GM21717 (cell line): Measurements from ENCODE around the gene MYH6.
"Not testable (repeated sequence)": the region's sequence is repeated elsewhere in the genome, so short reads cannot be mapped to it uniquely, and the experiment has no call there.

Experiments
- ATAC-seq: cut with Tn5 transposase; IDR thresholded peaks from one replicate; pipeline ENCODE4 v1.9.1; 2021; ENCODE audit warnings: mild to moderate bottlenecking, moderate library complexity; ENCODE audit not compliant: unreplicated experiment

MYH6 gene

DNA sequence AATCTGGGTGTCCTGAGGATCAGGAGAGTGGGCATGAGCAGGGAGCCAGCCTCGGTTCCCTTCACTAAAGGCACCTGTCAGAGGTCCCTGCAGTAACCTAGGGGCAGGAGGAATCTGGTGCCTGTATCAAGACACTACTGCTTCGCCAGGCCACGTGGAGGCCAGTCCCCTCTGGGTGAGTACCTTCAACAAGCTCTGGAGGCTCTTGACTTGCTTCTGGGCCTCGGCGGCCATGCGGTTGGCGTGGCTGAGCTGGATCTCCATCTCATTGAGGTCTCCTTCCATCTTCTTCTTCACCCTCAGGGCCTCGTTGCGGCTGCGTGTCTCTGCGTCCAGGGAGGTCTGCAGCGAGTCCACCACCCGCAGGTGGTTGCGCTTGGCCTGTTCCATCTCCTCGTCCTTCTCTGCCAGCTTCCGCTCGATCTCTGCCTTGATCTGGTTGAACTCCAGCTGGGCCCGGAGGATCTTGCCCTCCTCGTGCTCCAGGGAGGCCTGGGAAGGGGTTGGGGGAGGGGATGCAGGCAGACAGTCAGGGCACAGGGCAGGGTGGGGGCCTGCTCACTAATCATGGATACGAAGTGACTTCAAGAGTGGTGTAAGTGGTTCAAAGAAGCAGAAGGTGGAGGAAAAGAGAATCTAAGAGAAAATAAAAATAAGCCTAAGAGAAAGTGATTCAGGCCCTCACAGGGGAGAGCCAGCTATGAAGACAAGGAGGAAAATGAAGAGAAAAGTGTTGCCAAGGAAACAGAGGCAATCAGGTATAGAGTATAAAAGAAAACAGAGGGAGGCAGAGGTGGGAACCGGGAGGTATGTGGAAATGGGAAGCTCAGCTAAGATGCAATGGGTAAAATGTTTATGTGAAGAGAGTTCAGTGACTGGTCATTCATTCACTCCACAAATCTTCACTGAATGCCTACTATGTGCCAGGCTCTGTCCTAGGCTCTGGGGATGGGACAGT is 8.0 kb upstream of the MYH6 start:
- no peak for ATAC-seq

GRCh38 chr14:23414906-23415820 is 7.1 kb upstream of the MYH6 start:
- no peak for ATAC-seq

DNA sequence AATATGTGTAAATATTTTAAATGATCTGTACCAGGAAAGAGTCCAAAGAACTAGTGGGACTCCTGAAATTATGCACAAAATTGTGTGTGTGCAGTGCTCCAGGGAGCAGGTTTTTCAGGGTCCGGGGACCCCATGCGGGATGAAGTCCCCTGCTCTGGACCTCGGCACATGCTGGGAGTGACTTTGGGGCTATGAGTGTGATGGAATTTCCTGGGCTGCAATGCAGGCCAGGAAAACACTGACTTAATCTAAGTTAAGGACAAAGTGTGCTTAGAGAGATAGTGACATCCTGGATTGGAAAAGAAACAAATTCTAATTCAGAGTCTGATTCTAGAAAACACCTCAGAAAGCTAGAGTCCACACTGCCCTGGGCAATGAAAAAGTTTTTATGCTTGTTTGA is 6.2 kb upstream of the MYH6 start:
- no peak for ATAC-seq

DNA sequence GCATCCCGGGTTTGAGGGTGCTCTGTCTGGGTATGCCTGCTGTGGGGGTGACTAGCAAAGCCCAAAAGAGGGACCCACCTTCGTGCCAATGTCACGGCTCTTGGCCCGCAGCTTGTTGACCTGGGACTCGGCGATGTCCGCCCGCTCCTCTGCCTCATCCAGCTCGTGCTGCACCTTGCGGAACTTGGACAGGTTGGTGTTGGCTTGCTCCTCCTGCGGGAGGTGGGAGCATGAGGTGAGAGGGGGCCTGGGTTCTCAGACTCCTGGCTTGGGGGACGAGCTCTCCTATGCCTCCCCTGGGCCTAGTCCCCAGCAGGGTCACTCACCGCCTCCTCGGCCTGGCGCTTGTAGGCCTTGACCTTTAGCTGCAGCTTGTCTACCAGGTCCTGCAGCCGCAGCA is 5.6 kb upstream of the MYH6 start:
- ATAC-seq = no peak

DNA sequence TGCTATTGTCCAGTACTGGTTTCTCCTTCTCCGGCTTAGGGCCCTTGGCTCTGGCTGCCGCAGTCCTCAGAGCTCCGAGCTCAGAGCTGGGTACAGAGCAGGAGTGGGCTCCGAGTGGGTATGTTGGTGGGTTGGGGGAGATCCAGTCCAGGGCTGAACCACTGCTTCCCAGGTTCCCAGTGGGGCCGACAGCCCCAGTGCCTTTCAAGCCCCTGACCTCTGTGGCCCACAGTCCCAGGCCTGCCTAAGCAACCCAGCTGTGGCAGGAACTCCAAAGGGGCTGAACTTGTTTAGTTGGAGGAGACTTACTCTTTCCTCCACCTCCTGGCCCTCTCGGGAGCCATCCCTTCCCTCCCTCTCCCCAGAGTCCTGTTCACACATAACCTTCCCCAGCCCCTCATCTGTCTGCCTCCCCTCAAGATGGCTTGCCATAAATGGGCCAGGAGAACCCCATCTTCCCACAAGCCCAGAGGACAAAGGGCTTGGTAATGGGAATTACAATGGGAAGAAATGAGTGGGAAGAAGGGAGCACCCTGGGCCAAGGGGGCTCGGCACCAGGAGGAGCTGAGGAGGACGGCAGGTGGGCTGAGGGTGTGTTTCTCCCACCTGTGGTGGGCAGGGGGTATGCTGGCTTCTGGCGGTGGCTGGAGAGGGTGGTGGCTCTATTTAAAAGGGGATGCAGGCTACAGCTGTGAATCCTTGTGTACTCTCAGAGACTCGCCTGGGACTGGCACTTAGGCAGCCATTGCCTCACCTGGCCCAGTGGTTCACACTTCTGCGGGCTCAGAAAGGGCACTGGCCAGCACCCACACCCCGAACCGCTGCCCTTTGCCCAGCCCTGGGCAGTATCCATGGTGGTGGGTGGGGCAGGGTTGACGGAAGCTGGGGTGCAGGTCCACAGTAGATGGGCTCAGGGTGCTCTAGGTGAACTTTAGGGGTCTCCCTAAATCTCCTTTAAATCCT is 3.8 kb upstream of the MYH6 start:
- no peak for ATAC-seq

- ATAC-seq = no peak
Measured at GRCh38 chr14:23409966-23410635, 2.0 kb upstream of the MYH6 start.

- no peak for ATAC-seq
Measured at GRCh38 chr14:23409475-23409874, 1.4 kb upstream of the MYH6 start.

DNA sequence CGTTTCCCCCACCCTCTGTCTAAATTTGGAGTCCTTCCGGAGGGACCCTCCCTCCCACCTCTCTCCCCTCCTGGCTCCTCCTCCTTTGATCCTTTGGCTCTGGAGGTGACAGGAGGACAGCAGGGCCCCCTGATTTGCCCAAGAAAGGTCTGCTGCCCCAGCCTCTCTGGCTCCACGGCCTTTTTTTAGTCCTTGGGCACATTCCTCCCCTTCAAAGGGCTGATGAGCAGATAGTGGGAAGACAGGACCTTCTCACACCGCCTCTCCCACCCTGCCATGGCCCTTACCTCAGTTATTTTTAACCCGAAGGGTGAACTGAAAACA is 196 bp upstream of the MYH6 start:
- no peak for ATAC-seq

DNA sequence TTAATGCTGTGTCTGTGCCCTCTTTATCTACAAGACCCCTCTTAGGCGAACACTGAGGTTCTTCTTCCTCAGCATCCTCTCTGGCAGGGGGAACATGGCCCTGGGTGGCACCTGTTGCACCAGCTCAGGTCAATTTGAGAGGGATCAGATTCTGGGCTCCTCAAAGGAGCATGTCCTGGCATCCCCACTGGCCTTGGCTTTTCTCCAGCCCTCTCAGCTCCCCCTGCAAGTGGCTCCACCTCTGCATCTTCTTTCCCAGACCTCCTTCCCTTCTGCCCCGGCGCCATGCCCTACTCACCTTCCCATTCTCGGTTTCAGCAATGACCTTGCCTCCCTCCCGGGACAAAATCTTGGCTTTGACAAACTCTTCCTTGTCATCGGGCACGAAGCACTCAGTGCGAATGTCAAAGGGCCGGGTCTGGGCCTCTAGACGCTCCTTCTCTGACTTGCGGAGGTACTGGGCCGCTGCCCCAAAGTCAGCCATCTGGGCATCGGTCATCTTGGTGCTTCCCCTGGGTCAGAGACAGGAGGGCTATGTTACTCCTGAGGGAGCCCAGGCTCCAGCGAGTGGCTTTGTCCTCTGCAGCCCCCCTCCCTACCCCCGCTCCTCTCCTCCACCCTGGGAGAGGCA is 1.2 kb downstream of the MYH6 start:
- no peak for ATAC-seq

DNA sequence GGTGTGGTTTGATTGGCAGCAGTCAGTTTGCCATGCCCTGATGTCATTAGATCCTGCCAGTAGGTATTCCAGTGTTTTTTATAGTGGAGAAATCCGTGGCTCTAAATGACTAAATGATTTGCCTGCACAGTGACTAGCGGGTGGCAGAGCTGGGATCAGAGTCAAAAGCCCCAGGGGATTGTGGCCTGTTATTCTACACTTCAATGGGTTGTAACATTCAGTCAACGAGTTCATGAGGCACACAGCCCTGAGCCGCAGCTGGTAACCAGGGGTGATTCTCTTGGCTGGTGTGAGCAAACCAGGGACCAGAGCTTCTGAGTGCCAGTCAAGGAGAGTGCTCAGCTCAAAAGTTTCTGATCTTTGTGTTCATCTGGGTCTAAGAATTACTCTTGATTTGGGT is 1.8 kb downstream of the MYH6 start:
- no peak for ATAC-seq

DNA sequence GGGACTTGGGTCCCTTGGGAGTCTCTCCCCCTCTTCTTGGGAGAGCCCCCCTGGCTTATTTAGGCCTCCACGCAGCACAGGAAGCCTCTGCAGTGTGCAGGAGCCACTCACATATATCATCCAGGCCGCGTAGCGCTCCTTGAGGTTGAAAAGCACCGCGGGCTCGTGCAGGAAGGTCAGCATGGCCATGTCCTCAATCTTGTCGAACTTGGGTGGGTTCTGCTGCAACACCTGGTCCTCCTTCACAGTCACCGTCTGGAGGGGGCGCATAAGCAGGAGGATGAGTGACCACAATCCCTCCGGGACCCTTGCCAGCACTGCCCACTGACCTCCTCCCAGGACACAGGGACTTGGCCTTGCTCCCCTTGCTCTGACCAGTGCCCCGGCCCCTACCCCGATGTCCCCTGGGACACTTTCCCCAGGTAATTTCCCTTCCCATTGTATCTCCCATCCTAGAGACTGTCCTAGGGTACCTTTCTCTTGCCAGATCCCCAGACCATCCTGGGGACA is 2.5 kb downstream of the MYH6 start:
- ATAC-seq = no peak

DNA sequence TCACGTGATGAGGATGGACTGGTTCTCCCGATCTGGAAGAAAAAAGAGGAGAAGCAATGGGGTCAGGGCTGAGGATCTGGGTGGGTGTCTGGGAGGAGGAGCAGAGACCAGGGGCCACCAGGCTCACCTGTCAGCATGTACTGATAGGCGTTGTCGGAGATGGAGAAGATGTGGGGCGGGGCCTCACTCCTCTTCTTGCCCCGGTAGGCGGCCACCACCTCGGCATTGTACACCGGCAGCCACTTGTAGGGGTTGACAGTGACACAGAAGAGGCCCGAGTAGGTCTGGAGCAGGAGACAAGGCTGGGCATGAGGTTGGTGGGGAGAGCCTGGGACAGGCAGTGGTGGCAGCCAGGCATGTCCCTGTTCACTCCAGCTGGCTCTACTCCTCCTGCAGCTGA is 3.0 kb downstream of the MYH6 start:
- ATAC-seq = no peak

DNA sequence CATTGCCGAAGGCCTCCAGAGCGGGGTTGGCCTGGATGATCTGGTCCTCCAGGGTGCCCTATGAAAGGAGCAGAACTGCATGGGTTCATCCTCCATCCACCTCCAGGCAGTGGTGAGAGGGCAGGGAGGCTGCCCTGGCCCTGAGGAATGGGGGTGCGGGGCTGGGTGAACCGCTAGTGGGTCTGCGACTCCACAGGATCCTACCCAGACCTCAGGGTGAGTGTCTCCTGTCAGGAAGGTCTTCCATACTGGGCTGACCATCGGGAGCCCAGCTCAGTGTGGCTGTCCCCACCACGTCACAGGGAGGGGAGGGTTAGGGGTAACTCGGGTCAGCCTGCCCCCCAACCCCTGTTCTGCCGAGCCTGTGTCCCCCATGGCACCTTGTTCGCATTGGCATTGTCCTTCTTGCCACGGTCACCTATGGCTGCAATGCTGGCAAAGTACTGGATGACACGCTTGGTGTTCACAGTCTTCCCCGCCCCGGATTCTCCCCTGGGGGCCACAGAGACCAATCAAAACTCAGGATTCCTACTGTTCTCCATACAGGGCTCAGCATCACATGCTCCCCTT is 3.7 kb downstream of the MYH6 start:
- no peak for ATAC-seq

DNA sequence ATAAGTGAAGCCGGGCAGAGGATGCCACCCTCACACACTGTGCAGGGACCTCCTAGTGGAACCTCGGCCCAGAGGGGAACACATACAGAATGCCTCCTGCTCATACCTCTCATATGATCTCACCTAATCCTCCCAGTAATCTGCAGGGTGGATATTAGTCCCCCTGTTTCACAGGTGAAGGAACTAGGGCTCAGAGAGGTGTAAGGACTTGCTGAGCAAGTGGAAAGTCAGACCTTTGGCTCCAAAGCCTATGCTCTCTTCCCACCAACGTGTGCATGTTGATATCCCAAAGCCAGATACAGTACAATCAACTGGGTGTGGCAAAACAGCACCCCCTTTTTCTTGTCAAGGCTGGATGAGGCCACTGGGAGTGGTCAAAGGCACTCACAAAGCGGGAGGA is 4.2 kb downstream of the MYH6 start:
- no peak for ATAC-seq

DNA sequence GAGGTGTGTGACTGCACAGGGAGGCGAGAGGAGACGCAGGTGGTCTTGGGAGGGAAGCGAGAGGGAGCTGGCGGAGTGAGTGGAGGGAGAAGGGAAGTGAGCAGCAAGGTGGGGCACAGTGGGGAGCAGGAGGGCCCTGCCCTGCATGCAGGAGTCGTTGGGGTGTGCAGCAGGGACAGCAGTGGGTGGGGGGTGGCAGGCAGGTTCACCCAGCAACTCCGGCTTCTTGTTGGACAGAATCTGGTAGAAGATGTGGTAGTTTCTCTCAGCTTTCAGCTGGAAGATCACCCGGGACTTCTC is 5.0 kb downstream of the MYH6 start:
- ATAC-seq = no peak

DNA sequence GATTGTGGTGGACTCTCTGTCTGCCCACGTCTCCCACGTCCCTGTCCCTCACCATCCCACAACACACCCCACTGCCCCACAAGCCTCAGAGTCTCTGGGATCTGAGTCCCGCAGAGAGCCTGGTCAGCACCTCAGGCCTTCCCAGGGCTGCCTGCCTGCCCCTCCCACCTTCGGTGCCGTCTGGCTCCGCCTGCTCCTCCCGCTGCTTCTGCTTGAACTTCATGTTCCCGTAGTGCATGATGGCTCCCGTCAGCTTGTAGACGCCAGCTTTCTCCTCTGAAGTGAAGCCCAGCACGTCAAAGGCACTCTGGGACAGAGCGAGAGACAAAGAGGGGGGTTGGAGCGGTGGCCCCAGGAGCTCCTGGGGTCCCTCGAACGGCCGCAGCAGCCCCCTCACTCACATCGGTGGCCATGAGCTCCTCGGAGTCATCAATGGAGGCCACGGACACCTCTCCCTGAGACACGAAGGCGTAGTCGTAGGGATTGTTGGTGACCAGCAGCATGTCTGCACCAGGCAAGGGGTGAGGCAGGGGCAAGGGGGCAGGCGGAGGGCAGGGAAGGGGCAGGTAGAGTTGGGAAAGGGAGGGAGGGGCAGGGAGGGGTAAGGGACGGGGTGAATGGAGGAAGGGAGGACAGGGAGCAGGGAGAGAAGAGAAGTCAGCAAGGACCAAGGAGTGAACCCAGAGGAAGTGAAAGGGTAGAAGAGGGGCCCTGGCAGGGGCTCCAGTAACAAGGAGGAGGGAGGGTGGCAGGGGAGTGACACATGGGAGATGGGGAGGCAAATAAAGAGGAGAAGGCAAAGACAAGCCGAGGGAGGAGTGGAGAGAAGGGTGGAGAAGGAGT is 5.6 kb downstream of the MYH6 start:
- no peak for ATAC-seq

GRCh38 chr14:23401291-23401690 is 6.8 kb downstream of the MYH6 start:
- ATAC-seq = no peak

GRCh38 chr14:23400496-23401149 is 7.5 kb downstream of the MYH6 start:
- ATAC-seq = not testable (repeated sequence)
